BE2C (cell line): Measurements from ENCODE around the gene ATP6V0E2.

Source experiments
- DNase-seq: peaks from one replicate; pipeline ENCODE4 v3.0.0-alpha.2; 2020
- H3K27me3 ChIP-seq: fragments of 250-450 bp; sonication (Bioruptor Pico); 2 replicates; pipeline ENCODE4 v1.5.1; 2020; ENCODE audit warnings: mild to moderate bottlenecking
- H3K36me3 ChIP-seq: fragments of 250-450 bp; sonication (Bioruptor Pico); 2 replicates; pipeline ENCODE4 v1.5.1; 2020; ENCODE audit warnings: mild to moderate bottlenecking
- H3K4me1 ChIP-seq: fragments of 250-450 bp; sonication (Bioruptor Pico); 2 replicates; pipeline ENCODE4 v1.5.1; 2020
- H3K4me3 ChIP-seq: 2 replicates; pipeline ENCODE4 v1.5.1; 2011; ENCODE audit warnings: low read depth, low read length
- H3K9me3 ChIP-seq: fragments of 250-450 bp; sonication (Bioruptor Pico); 2 replicates; pipeline ENCODE4 v1.5.1; 2020
- CTCF ChIP-seq: IDR thresholded peaks from 2 replicates; pipeline ENCODE4 v1.5.1; 2012; ENCODE audit warnings: mild to moderate bottlenecking, low read depth, low read length

The ATP6V0E2 gene

GRCh38 chr7:149838224-149838991 lies 35.4 kb upstream of the ATP6V0E2 start, which contains the start of gene ZNF862:
TSS of gene ZNF862 (plus strand) at chr7:149838375. CDS start at chr7:149838612, 237 bp downstream.
- no peak for TF ChIP-seq CTCF
- H3K27me3 ChIP-seq = no peaks in the 10 kb centered on the region

GRCh38 chr7:149838992-149839408 lies 34.8 kb upstream of the ATP6V0E2 start:
- Histone ChIP-seq H3K9me3 (no peaks in the 10 kb centered on the region), H3K36me3 (no peaks in the 10 kb centered on the region), H3K27me3 (no peaks in the 10 kb centered on the region), H3K4me3 (peak overlapping the region; percentile 83), H3K4me1 (peaks cover 3% of the 10 kb centered on the region)
- no peak for TF ChIP-seq CTCF
- DNase-seq = no peak

More at GRCh38 chr7:149838224-149838991, 35.4 kb upstream of the ATP6V0E2 start, which contains the start of gene ZNF862:
- DNase-seq = peak; percentile 98
- H3K4me3 ChIP-seq = peak within 1 kb of the TSS; percentile 83
- no peaks in the 10 kb centered on the region for H3K9me3 ChIP-seq
- peaks cover 3% of the 10 kb centered on the region for H3K4me1 ChIP-seq
- no peaks in the 10 kb centered on the region for H3K36me3 ChIP-seq

- Histone ChIP-seq H3K4me1 (peaks cover 3% of the 10 kb centered on the region), H3K9me3 (no peaks in the 10 kb centered on the region), H3K36me3 (no peaks in the 10 kb centered on the region), H3K4me3 (no peak overlapping the region), H3K27me3 (no peaks in the 10 kb centered on the region)
- DNase-seq = no peak
- TF ChIP-seq CTCF = no peak
Observed at GRCh38 chr7:149839933-149840332, 33.8 kb upstream of the ATP6V0E2 start.

- Histone ChIP-seq H3K27me3 (no peaks in the 10 kb centered on the region), H3K4me3 (no peak overlapping the region), H3K4me1 (no peaks in the 10 kb centered on the region), H3K9me3 (no peaks in the 10 kb centered on the region), H3K36me3 (no peaks in the 10 kb centered on the region)
- no peak for TF ChIP-seq CTCF
- DNase-seq = no peak
Observed at GRCh38 chr7:149843566-149843965, 30.2 kb upstream of the ATP6V0E2 start.

GRCh38 chr7:149844445-149844844 lies 29.3 kb upstream of the ATP6V0E2 start:
- DNase-seq = no peak
- Histone ChIP-seq H3K4me3 (no peak overlapping the region), H3K9me3 (no peaks in the 10 kb centered on the region), H3K4me1 (no peaks in the 10 kb centered on the region), H3K36me3 (no peaks in the 10 kb centered on the region), H3K27me3 (no peaks in the 10 kb centered on the region)
- TF ChIP-seq CTCF = no peak

- H3K9me3 ChIP-seq = no peaks in the 10 kb centered on the region
- H3K27me3 ChIP-seq = no peaks in the 10 kb centered on the region
- H3K4me3 ChIP-seq = no peak overlapping the region
- DNase-seq = no peak
- no peaks in the 10 kb centered on the region for H3K4me1 ChIP-seq
- TF ChIP-seq CTCF = no peak
- no peaks in the 10 kb centered on the region for H3K36me3 ChIP-seq
Observed at GRCh38 chr7:149845257-149845980, 28.4 kb upstream of the ATP6V0E2 start.
